ENCODE data around the gene JPT2. TPM values are rescaled to one million over a fixed set of nuclear protein-coding genes. Genes with fewer than 3 reads are reported as not detected.

JPT2 gene
- polyA plus RNA-seq, 2 of the 4 experiments (the other 2 are of a cell fraction), result 97.6 to 139 TPM

DNA sequence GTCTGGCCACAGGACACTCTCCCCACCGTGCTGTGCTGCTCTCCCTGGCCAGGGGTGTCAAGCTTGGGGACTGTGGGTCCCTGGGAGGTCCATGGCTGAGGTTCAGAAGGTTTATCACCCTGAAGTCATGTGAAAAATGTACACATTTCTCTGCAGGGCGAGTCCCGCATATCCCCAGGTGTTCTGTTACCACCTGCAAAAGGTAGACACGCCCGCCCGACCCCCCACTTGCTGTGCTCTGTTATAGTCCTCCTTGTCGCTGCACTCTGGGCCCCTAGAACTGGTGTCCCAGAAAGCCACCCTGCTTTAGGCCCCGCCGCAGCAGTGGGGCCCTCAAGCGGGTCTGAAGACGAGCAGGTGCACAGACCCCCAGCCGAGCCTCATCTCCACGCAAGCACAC, 11.8 kb downstream of the JPT2 start:
- ChIA-PET POLR2A (interaction anchor here (1.3 kb wide), 1 partner anchor 16 kb away, joined by 7 read pairs; the partner anchor contains the start of gene MAPK8IP3), CTCF (interaction anchor here (0.5 to 5.3 kb wide), 5 partner anchors 12 to 465 kb away, joined by 3 to 72 read pairs (median 37); partner anchors contain the start of genes JPT2 and MAPK8IP3)
- H3K4me1 ChIP-seq, result peaks cover 69% of the 10 kb centered on the region

DNA sequence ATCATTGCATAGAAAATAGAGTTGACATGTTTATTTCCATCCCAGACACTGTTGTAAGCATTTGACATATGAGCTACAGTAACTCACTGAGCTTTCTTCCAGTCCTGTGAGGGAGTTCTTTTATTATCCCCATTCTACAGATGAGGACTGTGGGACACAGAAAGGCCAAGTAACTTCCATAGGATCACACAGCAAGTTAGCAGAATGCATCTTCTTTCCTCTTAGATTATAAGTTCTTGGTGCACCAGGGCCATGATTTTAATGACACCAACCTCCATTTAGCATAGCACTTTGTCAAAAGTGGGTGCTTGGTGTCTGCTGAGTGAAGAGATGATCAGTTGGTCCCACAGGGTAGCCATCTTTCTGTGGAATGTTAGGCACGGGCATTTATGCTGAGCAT, 12.7 kb downstream of the JPT2 start:
- FAIRE-seq, result no peak
- H3K27ac ChIP-seq, result peak overlapping the region; percentile 85 to 95
- H3K4me3 ChIP-seq, result no peak overlapping the region
- no peak for ATAC-seq
- H3K4me2 ChIP-seq, result peak overlapping the region; percentile 79
- H3K9me3 ChIP-seq, result no peaks in the 10 kb centered on the region
- 13% methylated on average over 1 of the region's 1 CpG for WGBS (ENCODE audit: missing lambda C conversion rate)
- ChIA-PET CTCF (interaction anchor here (0.7 to 5.3 kb wide), 10 partner anchors 9 to 83 kb away, joined by 3 to 72 read pairs (median 4); partner anchors contain the start of genes JPT2 and MAPK8IP3), POLR2A (interaction anchor here (0.6 to 2.0 kb wide), 5 partner anchors 10 to 88 kb away, joined by 3 to 44 read pairs (median 4); partner anchors contain the start of genes CRAMP1, IFT140 and MAPK8IP3)
- H3K4me1 ChIP-seq, result peaks cover 69% of the 10 kb centered on the region
- no peak for DNase-seq (ENCODE audit: low read depth in 1 of 2, low spot score in 1 of 2)
- TF ChIP-seq, protein P1, sequence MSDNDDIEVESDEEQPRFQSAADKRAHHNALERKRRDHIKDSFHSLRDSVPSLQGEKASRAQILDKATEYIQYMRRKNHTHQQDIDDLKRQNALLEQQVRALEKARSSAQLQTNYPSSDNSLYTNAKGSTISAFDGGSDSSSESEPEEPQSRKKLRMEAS (IDR thresholded peaks at IDR 0.05), result no peak
- TF ChIP-seq, protein P2, sequence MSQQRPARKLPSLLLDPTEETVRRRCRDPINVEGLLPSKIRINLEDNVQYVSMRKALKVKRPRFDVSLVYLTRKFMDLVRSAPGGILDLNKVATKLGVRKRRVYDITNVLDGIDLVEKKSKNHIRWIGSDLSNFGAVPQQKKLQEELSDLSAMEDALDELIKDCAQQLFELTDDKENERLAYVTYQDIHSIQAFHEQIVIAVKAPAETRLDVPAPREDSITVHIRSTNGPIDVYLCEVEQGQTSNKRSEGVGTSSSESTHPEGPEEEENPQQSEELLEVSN (IDR thresholded peaks at IDR 0.05; ENCODE audit: borderline replicate concordance, low read depth), result no peak
- peak; percentile 66 for TF ChIP-seq ZFP36 (IDR thresholded peaks at IDR 0.05; ENCODE audit: borderline replicate concordance, partially characterized antibody)
- peak; percentile 61; the same call in 1 of the 2 replicates for TF ChIP-seq HOXB5 (CRISPR knock-in tag; IDR thresholded peaks at IDR 0.05)
- peak; percentile 46; the same call in 1 of the 2 replicates for TF ChIP-seq FOSB (CRISPR knock-in tag; IDR thresholded peaks at IDR 0.05)
- TF ChIP-seq SMC3 (IDR thresholded peaks at IDR 0.05), result no peak
- TF ChIP-seq NPAS2 (CRISPR knock-in tag; IDR thresholded peaks at IDR 0.05; ENCODE audit: borderline replicate concordance), result no peak
- TF ChIP-seq BHLHE40 (IDR thresholded peaks at IDR 0.05; ENCODE audit: low read depth, low read length), result no peak
- no peak for TF ChIP-seq HOXB13 (CRISPR knock-in tag; IDR thresholded peaks at IDR 0.05; ENCODE audit: low read depth)
- TF ChIP-seq KDM1A (IDR thresholded peaks at IDR 0.05; ENCODE audit: low read depth), result peak; percentile 78; the same call in 1 of the 2 replicates
- TF ChIP-seq NR3C1 (IDR thresholded peaks at IDR 0.05), result no peak

More for the DNA sequence above, 11.8 kb downstream of the JPT2 start:
- Histone ChIP-seq H3K4me3 (peak overlapping the region; percentile 8; the same call in 1 of the 3 replicates), H3K9me3 (no peaks in the 10 kb centered on the region), H3K4me2 (peak overlapping the region; percentile 79), H3K27ac (peak overlapping the region; percentile 85 to 95)
- no peak for DNase-seq (ENCODE audit: low read depth in 1 of 2, low spot score in 1 of 2)
- no peak for TF ChIP-seq CHD2 (IDR thresholded peaks at IDR 0.05; ENCODE audit: low read length, partially characterized antibody)
- TF ChIP-seq, protein P3, sequence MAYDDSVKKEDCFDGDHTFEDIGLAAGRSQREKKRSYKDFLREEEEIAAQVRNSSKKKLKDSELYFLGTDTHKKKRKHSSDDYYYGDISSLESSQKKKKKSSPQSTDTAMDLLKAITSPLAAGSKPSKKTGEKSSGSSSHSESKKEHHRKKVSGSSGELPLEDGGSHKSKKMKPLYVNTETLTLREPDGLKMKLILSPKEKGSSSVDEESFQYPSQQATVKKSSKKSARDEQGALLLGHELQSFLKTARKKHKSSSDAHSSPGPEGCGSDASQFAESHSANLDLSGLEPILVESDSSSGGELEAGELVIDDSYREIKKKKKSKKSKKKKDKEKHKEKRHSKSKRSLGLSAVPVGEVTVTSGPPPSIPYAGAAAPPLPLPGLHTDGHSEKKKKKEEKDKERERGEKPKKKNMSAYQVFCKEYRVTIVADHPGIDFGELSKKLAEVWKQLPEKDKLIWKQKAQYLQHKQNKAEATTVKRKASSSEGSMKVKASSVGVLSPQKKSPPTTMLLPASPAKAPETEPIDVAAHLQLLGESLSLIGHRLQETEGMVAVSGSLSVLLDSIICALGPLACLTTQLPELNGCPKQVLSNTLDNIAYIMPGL (CRISPR knock-in tag; IDR thresholded peaks at IDR 0.05; ENCODE audit: borderline replicate concordance), result no peak
- TF ChIP-seq EP300 (IDR thresholded peaks at IDR 0.05), result no peak
- no peak for TF ChIP-seq MAFK (IDR thresholded peaks at IDR 0.05; ENCODE audit: partially characterized antibody)
- no peak for TF ChIP-seq JUN (IDR thresholded peaks at IDR 0.05)
- FAIRE-seq, result no peak
- ATAC-seq, result 0 out of 6 replicates have a peak, but pooled peaks of 1 of the 2 experiments have one; percentile 4
- 77% methylated on average over 13 of the region's 13 CpGs for WGBS (ENCODE audit: missing lambda C conversion rate)

DNA sequence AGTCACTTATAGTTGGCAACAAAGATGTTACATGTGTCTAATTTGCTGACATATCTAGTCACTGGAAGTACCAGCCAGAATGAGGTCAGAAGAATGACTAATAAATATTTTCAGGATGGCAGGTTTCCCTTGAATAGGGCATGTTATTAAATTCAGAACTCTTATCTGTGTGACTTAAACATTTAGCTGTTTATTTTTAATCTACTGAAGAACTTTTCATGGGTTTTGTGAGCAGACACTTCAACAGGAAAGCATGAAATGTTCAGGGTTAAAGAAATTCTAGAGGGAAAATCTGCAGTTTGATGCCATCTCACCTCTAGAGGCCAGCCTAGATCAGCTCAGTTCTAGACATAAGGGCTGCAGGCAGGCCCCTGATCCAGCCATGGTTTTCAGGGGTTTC, 13.2 kb downstream of the JPT2 start:
- Histone ChIP-seq H3K4me1 (peaks cover 68% of the 10 kb centered on the region), H3K4me2 (peak overlapping the region; percentile 79), H3K4me3 (peak overlapping the region; percentile 30; the same call in 2 of the 3 replicates), H3K9me3 (no peaks in the 10 kb centered on the region), H3K27ac (peak overlapping the region; percentile 85 to 95)
- peak; percentile 39 for FAIRE-seq
- POLR2A ChIA-PET, result interaction anchor here (0.6 to 2.0 kb wide), 6 partner anchors 9 to 89 kb away, joined by 3 to 44 read pairs (median 4); partner anchors contain the start of genes CRAMP1, IFT140, JPT2 and MAPK8IP3
- peak; percentile 61 to 65 for ATAC-seq
- peak in 1 of 2 experiments; percentile 52 for DNase-seq (ENCODE audit: low read depth in 1 of 2, low spot score in 1 of 2)
- TF ChIP-seq CBX2 (IDR thresholded peaks at IDR 0.05; ENCODE audit: borderline replicate concordance, low read depth), result no peak
- no peak for TF ChIP-seq NPAS2 (CRISPR knock-in tag; IDR thresholded peaks at IDR 0.05; ENCODE audit: borderline replicate concordance)
- TF ChIP-seq JUNB (IDR thresholded peaks at IDR 0.05), result 0 out of 2 replicates have a peak, but pooled peaks have one; percentile 12
- no peak for TF ChIP-seq NR3C1 (IDR thresholded peaks at IDR 0.05)
- TF ChIP-seq HDAC2 (IDR thresholded peaks at IDR 0.05), result no peak
- TF ChIP-seq MAFK (IDR thresholded peaks at IDR 0.05; ENCODE audit: partially characterized antibody), result peak; percentile 66
- TF ChIP-seq, protein P4, sequence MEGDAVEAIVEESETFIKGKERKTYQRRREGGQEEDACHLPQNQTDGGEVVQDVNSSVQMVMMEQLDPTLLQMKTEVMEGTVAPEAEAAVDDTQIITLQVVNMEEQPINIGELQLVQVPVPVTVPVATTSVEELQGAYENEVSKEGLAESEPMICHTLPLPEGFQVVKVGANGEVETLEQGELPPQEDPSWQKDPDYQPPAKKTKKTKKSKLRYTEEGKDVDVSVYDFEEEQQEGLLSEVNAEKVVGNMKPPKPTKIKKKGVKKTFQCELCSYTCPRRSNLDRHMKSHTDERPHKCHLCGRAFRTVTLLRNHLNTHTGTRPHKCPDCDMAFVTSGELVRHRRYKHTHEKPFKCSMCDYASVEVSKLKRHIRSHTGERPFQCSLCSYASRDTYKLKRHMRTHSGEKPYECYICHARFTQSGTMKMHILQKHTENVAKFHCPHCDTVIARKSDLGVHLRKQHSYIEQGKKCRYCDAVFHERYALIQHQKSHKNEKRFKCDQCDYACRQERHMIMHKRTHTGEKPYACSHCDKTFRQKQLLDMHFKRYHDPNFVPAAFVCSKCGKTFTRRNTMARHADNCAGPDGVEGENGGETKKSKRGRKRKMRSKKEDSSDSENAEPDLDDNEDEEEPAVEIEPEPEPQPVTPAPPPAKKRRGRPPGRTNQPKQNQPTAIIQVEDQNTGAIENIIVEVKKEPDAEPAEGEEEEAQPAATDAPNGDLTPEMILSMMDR (IDR thresholded peaks at IDR 0.05), result peak; percentile 38; the same call in 2 of the 3 replicates
- TF ChIP-seq RAD21 (conservative IDR thresholded peaks at IDR 0.05 in 1 of 2, IDR thresholded peaks at IDR 0.05 in 1 of 2), result peak; percentile 38 to 45; a peak in 4 of 5 replicates
- TF ChIP-seq RFX5 (IDR thresholded peaks at IDR 0.05), result no peak
- no peak for TF ChIP-seq FOSL2 (IDR thresholded peaks at IDR 0.05)
- TF ChIP-seq FOSL2 (CRISPR knock-in tag; IDR thresholded peaks at IDR 0.05), result peak; percentile 65
- no peak for TF ChIP-seq ZFP36 (IDR thresholded peaks at IDR 0.05; ENCODE audit: borderline replicate concordance, partially characterized antibody)
- TF ChIP-seq HEYL (CRISPR knock-in tag; IDR thresholded peaks at IDR 0.05), result no peak
- CTCF ChIA-PET, result interaction anchor here (0.6 to 5.3 kb wide), 17 partner anchors 9 to 118 kb away, joined by 3 to 72 read pairs (median 4); partner anchors contain the start of genes JPT2, MAPK8IP3, NUBP2 and SPSB3
